ENCODE results near the gene TNC.

TNC gene

GRCh38 chr9:115117999-115118878 lies at the start of gene TNC:
TSS of gene TNC (minus strand) at chr9:115118157. CDS start at chr9:115091018, 27,139 bp downstream.
- DNase-seq = no peak

- no peak for DNase-seq
Observed at GRCh38 chr9:115167175-115167574, 49.2 kb upstream of the TNC start.

- DNase-seq = no peak
Observed at GRCh38 chr9:115165233-115165632, 47.3 kb upstream of the TNC start.

- DNase-seq = no peak
Observed at GRCh38 chr9:115164511-115164974, 46.6 kb upstream of the TNC start.

- DNase-seq = no peak
Observed at GRCh38 chr9:115162946-115163345, 45.0 kb upstream of the TNC start.

GRCh38 chr9:115161446-115161845 lies 43.5 kb upstream of the TNC start:
- no peak for DNase-seq

GRCh38 chr9:115158661-115159481 lies 40.9 kb upstream of the TNC start:
- no peak for DNase-seq

GRCh38 chr9:115157245-115157674 lies 39.3 kb upstream of the TNC start:
- no peak for DNase-seq

GRCh38 chr9:115155037-115155436 lies 37.1 kb upstream of the TNC start:
- DNase-seq = no peak

GRCh38 chr9:115154617-115155016 lies 36.7 kb upstream of the TNC start:
- no peak for DNase-seq

- DNase-seq = no peak
Observed at GRCh38 chr9:115152281-115152820, 34.4 kb upstream of the TNC start.

- DNase-seq = no peak
Observed at GRCh38 chr9:115148721-115149120, 30.8 kb upstream of the TNC start.

- no peak for DNase-seq
Observed at GRCh38 chr9:115146581-115147021, 28.6 kb upstream of the TNC start.

- no peak for DNase-seq
Observed at GRCh38 chr9:115144706-115145105, 26.7 kb upstream of the TNC start.

- no peak for DNase-seq
Observed at GRCh38 chr9:115143689-115144088, 25.7 kb upstream of the TNC start.

- DNase-seq = no peak
Observed at GRCh38 chr9:115142517-115143270, 24.7 kb upstream of the TNC start.

- DNase-seq = no peak
Observed at GRCh38 chr9:115142090-115142489, 24.1 kb upstream of the TNC start.

GRCh38 chr9:115141612-115142011 lies 23.7 kb upstream of the TNC start:
- no peak for DNase-seq

- DNase-seq = no peak
Observed at GRCh38 chr9:115138151-115138550, 20.2 kb upstream of the TNC start.

GRCh38 chr9:115137526-115137925 lies 19.6 kb upstream of the TNC start:
- DNase-seq = no peak

GRCh38 chr9:115135821-115136778 lies 18.1 kb upstream of the TNC start:
- DNase-seq = no peak

All from NCI-H1930 (cell line).